NOMO-1 treated with DMSO at 0.1 percent for 48 hours (cell line): ENCODE data around the gene PLTP.
"Not testable (repeated sequence)": the region's sequence is repeated elsewhere in the genome, so short reads cannot be mapped to it uniquely, and the experiment has no call there.

Experiments used
- DNase-seq: peaks from one replicate; lab custom pipeline; 2025; ENCODE audit not compliant: unreplicated experiment; lab: John Stamatoyannopoulos, UW

PLTP gene

DNA sequence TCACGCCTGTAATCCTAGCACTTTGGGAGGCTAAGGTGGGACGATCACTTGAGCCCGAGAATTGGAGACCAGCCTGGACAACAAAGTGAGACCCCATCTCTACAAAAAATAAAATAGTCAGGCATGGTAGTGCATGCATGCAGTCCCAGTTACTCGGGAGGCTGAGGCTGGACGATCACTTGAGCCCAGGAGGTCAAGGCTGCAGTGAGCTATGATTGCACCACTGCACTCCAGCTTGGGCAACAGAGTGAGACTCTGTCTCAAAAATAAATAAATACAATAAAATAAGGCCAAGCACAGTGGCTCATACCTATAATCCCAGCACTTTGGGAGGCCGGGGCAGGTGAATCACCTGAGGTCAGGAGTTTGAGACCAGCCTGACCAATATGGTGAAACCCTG lies 10.6 kb downstream of the PLTP start:
- not testable (repeated sequence) for DNase-seq

DNA sequence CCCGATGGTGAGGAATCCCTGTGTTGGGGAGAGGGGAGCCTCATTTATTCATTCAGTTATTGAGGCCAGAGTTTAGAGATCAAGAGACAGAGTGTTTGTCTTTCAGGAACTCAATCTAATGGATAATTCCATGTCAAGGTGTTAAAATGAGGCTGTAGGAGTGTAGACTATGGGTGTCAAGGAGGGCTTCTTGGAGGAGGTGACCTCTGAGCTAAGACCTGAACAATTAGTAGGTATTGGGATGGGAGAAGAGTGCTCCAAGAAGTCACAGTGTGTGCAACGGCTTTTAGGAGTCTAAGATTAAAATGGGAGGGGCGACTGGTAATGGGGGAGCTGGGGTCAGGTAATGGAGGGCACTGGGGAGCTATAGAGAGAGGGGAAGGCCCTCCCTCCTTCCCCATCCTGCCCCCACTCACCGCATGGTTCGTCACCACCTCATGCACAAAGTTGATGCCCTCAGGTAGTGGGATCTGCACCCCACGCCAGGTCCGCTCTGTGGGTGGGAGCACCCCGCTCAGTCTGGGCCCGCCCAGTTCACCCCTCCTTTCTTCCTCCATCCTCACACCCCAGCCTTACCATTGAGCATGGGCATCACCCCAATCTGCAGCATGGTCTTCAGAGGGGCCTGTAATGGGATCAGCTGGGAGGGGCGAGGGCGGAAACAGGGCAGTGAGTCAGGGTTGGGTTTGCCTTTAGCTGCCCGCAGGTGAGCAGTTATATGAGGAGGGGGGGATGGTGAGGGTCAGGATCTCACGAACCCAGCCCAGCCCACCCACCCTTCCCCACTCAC lies 12.7 kb downstream of the PLTP start:
- no peak for DNase-seq

DNA sequence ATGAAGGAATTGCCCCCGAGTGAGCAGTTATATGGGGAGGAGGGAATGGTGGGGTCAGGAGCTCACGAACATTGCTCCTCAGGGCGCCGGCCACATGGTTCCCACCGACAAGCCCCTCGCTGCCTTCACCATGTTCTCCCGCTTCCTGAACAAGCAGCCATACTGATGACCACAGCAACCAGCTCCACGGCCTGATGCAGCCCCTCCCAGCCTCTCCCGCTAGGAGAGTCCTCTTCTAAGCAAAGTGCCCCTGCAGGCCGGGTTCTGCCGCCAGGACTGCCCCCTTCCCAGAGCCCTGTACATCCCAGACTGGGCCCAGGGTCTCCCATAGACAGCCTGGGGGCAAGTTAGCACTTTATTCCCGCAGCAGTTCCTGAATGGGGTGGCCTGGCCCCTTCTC lies 13.7 kb downstream of the PLTP start:
- no peak for DNase-seq

DNA sequence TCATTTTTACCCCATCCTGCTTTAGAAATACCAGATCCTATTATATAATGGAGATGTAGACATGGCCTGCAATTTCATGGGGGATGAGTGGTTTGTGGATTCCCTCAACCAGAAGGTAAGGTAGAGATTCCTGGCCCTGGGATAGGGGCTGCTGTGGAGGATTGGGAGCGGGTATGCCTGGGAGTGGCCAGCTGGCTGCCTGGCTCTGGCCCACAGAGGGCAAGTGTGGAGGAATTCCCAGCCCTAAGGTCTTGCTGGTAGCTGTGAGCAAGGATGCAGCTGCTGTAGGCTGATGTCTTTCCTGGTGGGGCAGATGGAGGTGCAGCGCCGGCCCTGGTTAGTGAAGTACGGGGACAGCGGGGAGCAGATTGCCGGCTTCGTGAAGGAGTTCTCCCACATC lies 14.3 kb downstream of the PLTP start:
- no peak for DNase-seq

DNA sequence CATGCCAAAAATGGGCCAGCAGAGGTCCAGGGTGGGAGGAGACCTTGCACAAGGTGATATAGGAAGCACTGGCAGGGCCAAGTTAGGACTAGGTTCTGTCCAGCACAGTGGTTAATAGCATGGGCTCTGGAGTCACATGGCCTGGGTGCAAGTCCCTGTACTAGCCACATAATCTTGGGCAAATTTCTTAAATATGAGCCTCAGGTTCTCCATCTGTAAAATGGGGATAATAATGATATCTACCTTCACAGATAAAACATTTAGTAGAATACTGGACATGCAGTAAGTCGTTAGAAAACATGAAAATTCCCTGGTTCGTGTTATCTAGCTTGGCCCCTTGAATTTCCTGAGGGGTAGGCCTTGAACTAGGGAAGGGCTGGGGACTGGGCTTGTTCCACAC lies 14.7 kb downstream of the PLTP start:
- no peak for DNase-seq

DNA sequence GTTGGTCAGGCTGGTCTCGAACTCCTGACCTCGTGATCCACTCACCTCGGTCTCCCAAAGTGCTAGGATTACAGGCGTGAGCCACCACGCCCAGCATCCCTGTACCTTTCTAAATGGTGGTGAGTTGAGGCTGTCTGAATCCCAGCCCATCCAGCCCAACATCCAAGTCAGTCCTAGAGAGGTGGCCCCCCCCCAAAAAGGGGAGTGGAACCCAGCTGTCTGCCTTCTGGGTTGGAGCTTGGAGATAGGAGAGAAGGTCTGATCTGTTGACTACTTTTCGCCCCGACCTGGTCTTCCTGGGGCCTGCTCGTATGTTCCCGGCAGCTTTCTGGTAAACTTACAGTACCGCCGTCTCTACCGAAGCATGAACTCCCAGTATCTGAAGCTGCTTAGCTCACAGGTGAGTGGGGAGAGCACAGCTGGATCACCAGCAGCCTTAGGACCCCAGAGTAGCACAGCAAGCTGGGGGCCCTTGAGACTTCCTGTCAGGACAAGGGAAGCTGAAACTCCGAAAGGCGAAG lies 15.3 kb downstream of the PLTP start:
- no peak for DNase-seq

DNA sequence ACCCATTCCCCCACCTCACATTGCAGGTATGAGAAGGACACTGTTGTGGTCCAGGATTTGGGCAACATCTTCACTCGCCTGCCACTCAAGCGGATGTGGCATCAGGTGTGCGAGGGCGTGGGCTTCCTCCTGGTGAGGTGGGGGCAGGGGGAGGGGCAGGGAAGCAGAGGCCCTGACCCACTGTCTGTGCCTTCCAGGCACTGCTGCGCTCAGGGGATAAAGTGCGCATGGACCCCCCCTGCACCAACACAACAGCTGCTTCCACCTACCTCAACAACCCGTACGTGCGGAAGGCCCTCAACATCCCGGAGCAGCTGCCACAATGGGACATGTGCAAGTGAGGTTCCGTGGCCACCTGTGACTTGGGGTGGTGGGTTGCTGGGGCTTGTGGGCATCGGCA lies 17.2 kb downstream of the PLTP start:
- DNase-seq: no peak

DNA sequence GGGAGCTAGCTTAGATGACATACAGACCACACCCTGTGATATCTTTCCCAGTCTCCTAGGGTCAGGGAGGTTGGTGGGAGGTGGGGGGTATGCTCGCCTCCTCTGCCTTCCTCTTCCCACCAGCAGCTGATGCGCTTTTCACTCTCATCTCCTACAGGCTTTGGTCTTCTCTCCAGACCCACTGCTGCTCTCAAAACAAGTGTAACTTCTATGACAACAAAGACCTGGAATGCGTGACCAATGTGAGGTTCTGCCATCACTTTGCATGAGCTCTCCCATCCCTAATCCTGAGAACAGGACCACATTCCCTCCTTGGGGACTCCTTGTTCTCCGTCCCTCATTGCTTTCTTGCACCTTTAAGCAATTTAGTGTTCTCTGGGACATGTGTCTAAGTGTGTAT lies 18.1 kb downstream of the PLTP start:
- no peak for DNase-seq

DNA sequence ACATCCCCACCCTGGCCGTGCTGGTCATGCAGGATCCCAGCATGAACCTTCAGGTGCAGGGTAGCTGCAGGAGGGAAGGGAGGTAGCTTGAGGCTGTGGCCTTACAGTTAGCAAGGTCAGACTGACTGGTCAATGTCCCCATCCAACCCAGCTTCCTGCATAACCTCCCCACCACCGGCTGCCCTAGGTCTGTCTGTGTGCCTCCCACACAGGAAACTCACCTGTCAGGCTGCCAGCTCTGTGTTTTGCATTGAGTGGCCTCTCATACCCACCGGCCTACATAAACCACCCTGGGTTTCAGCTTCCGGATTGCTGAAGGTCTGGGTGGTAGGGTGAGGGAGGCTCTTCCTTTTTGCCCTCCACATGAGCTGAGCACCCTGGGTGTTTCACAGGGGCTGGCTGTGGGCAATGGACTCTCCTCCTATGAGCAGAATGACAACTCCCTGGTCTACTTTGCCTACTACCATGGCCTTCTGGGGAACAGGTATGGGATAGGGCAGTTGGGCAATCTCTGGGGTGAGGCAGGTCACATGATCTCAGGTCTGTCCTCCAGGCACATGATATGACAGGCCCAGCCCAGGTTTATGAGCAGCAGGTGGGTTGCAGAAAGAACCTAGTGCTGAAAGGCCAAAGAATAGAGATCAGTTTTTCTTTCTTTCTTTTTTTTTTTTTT lies 19.0 kb downstream of the PLTP start:
- no peak for DNase-seq

DNA sequence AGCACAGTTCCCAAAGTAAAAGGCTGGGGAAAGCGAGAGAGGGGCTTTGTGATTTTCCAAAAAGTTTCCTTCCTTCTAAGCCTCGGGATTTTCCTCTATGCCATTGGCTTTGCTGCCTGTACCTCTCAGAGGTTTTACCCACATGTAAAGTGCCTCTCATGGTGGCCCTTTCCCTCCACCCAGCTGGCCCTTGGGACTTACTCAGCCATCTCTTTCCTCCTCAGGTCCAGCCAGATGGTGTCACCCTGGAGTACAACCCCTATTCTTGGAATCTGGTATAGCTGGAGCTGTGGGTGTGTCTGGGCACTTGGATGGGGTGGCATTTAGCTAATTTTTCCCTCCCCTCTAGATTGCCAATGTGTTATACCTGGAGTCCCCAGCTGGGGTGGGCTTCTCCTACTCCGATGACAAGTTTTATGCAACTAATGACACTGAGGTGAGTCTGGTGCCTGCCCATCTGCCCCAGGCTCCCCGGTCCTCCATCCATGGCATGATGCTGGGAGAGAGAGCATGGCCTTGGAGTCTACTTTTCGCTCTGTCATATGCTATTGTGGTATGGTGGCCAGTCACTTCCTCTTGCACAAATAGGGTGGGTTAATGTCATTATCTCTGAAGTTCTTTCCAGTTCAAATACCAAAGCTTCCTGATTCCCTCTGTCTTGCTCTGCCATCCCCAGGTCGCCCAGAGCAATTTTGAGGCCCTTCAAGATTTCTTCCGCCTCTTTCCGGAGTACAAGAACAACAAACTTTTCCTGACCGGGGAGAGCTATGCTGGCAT lies 19.7 kb downstream of the PLTP start:
- peak; percentile 66 for DNase-seq

DNA sequence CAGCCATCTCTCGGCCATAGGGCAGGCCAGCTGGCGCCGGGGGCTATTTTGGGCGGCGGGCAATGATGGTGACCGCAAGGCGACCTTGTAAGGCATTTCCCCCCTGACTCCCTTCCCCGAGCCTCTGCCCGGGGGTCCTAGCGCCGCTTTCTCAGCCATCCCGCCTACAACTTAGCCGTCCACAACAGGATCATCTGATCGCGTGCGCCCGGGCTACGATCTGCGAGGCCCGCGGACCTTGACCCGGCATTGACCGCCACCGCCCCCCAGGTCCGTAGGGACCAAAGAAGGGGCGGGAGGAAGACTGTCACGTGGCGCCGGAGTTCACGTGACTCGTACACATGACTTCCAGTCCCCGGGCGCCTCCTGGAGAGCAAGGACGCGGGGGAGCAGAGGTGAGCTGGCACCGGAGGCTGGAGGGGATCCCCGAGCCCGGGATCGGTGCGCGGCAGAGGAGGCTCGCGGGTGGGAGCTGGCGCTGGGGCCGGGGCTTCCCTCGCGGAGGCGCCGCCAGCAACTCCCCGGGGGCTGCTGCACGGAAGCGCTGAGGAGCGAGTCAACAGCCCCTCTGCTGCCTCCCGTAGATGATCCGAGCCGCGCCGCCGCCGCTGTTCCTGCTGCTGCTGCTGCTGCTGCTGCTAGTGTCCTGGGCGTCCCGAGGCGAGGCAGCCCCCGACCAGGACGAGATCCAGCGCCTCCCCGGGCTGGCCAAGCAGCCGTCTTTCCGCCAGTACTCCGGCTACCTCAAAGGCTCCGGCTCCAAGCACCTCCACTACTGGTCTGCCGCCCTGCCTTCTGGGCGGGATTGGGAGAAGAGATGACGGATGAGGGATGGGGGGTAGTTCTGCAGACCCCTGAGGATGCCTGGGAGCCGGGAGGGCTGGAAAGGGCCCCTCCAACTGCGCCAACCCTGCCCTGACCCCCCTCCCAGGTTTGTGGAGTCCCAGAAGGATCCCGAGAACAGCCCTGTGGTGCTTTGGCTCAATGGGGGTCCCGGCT lies 20.7 kb downstream of the PLTP start, which contains the start of the genes CTSA and NEURL2:
TSS of gene CTSA (plus strand) at position 351 of the 999 bp plus-strand sequence. CDS start at position 585, 234 bp downstream.
TSS of gene NEURL2 (minus strand) at position 224 of the 999 bp plus-strand sequence. CDS start at position 7, 217 bp downstream.
- DNase-seq: peak; percentile 77

DNA sequence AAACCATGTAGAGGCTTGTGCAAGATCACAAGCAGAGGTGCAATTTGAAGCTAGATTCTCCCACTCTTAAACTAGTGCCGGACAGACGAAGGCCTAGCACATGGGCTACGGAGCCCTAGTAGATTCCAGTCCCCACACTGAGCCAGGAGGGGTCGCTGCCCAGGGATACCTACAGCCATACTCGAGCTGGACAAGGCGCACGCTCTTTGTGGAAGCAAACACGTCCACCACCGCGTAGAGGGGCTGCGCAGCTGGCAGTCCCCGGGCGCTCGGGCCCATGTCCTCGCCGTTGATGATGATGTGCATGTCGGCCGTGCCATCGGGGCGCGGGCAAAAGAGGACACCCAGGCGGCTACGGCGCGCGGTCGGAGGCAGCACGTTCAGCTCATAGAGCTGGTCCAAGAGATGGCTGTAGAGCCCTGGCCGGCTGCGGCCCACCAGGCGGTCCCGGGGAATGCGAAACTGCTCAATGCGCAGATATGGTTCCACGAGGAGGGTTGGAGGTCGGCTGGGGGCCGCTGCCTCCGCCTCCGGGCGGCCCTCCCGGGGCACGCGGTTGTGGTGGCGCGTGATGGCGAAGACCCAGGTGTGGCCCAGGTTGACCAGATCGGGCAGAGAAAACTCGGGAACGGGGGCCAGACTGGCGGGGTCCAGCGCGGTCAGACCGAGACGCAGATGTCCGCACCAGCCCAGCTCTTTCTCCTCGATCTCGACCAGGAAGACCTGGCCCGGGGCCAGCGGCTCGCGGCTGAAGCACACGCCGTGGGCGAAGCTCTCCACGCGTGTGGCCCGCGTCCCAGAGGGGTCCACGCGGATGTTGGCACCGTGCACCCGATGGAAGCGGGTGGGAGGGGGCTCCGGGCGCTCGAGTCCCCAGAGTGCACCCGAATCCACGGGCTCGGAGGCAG lies 21.6 kb downstream of the PLTP start:
- DNase-seq: peak; percentile 46

DNA sequence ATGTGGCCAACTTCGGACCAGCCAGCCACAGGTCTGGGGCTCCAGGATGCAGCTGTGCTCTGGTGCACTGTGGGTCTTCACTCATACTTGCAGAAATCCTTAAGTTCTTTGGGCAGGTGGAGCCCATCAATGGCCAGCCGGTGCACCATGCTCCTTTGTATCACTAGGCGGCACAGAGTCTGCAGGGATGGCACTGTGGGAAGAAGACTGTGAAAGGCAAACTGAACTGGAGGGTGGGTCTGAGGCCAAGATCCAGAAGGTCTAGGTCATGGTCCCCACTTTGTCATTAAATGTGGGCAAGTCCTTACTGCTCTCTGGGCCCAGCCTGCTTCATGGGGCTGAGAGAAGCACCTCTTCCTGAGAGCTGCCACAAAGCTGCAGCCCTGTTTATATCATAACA lies 23.3 kb downstream of the PLTP start:
- DNase-seq: no peak

DNA sequence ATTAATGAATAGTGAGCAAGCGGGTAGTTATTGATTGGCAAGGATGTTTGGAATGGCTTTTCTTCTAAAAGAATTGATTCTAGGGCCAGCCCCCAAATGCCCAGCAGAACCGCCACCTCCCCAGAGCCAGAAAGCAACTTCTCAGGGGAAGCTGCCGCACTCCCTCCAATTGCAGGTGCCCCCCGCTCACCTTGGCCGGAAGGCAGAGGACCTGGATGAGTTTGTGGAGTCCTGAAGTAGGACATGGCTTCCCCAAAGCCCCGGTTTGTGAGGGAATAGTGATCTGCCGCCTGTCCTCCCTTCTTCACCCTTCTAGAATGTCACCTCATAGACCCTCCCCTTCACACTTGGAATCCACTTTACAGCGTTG lies 24.6 kb downstream of the PLTP start, which contains the start of gene SPATA25:
TSS of gene SPATA25 (minus strand) at position 277 of the 370 bp plus-strand sequence. CDS start at position 245, 32 bp downstream.
- no peak for DNase-seq

DNA sequence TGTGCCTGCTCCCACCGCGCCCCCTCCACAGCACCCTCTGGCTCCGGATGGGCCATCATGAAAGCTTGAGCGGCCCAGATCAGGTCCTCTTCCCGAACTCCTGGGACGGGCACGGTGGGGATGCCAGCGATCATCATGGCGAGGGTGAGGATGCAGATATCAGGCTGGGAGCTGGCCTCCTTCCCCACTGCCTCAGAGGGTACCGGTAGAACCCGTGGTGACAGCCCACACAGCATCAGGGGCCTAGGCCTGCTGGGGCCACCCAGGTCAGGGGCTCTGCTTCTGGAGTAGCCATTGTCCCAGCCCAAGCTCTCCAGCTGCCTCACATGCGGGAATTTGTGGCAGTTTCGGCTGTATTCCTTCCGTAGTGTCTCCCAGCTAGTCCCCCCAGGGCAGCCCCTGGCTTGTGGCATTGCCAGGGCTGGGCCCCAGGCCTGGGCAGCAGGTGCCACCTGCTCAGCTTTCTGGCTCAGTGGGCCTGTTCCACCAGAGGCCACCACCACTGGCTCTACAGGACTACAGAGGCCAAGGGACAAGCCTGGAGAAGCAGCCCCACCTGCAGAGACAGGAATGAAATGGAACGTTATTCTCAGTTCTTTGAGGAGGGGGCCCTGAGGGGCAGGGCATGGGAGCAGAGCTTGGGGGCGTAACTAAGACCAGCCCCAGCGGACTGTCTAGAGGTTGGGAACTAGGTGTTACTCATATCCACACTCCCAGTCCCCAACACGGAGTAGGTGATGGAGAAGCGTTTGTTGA lies 25.2 kb downstream of the PLTP start:
- DNase-seq: no peak

DNA sequence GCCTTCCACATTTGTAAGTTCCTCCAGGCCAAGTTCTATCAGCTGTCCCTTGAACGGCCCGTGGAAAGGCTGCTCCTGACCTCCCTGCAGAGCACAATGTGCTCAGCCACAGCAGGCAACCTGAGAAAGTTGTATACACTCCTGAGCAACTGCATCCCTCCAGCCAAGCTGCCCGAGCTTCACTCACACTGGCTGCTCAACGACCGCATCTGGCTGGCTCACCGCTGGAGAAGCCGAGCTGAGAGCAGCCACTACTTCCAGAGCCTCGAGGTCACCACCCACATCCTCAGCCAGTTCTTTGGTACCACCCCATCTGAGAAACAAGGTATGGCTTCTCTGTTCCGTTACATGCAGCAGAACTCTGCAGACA lies 28.9 kb downstream of the PLTP start:
- DNase-seq: no peak

DNA sequence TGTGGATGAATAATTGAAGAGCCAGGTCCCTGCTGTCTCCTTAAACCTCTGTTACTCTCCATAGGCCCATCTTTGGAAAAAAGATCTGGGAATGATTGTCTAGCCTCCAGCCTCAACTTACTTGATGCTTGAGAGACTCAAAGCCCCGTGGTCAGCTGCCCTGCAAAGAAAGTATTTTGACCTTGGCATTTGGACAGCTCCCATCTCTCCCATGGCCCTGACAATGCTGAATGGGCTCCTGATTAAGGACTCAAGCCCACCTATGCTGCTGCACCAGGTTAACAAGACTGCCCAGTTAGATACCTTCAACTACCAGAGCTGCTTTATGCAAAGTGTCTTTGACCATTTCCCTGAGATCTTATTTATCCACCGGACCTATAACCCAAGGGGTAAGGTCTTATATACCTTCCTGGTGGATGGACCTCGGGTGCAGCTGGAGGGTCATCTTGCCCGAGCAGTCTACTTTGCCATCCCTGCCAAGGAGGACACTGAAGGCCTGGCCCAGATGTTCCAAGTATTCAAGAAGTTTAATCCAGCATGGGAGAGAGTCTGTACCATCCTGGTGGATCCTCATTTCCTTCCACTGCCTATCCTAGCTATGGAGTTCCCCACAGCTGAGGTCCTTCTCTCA lies 29.4 kb downstream of the PLTP start:
- no peak for DNase-seq
